Epithelial cell of esophagus (primary cell): ENCODE measurements around the gene KIF23.

Source experiments
- DNase-seq: peaks from one replicate; pipeline ENCODE4 v3.0.0; 2010; ENCODE audit warnings: low read depth
- H3K4me3 ChIP-seq: 2 replicates; pipeline ENCODE4 v1.5.1; 2011; ENCODE audit warnings: mild to moderate bottlenecking, low read length, control low read depth
- TF ChIP-seq, protein P1 (sequence below): IDR thresholded peaks from 2 replicates; pipeline ENCODE4 v1.5.1; 2011; ENCODE audit warnings: low read depth, mild to moderate bottlenecking, low read length, control low read depth, inconsistent platforms; ENCODE audit not compliant: insufficient read depth; ENCODE audit errors: missing control alignments

The KIF23 gene

GRCh38 chr15:69472562-69472961 lies 58.4 kb downstream of the KIF23 start:
- no peak for DNase-seq
- H3K4me3 ChIP-seq: no peak overlapping the region
- TF ChIP-seq, protein P1, sequence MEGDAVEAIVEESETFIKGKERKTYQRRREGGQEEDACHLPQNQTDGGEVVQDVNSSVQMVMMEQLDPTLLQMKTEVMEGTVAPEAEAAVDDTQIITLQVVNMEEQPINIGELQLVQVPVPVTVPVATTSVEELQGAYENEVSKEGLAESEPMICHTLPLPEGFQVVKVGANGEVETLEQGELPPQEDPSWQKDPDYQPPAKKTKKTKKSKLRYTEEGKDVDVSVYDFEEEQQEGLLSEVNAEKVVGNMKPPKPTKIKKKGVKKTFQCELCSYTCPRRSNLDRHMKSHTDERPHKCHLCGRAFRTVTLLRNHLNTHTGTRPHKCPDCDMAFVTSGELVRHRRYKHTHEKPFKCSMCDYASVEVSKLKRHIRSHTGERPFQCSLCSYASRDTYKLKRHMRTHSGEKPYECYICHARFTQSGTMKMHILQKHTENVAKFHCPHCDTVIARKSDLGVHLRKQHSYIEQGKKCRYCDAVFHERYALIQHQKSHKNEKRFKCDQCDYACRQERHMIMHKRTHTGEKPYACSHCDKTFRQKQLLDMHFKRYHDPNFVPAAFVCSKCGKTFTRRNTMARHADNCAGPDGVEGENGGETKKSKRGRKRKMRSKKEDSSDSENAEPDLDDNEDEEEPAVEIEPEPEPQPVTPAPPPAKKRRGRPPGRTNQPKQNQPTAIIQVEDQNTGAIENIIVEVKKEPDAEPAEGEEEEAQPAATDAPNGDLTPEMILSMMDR: no peak

DNA sequence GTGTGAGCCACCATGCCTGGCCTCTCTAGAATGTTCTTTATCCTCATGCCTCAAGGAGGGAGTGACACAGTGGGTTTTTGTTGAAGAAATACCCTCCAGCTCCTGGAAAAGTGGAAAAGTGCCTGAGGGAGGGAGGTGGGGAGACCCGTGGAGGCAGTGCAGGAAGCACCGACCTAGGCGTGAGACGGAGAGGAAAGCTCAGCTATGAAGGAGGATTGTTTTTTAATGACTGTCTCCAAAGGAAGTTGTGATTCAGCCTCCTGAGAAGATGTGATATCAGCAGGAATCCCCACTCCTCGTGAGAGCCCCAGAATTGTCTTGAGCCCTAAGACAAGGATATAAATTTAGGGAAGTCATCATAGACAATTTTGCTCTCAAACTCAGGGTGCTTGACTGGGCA lies 60.1 kb downstream of the KIF23 start:
- DNase-seq: peak; percentile 72
- TF ChIP-seq, protein P1: no peak
- H3K4me3 ChIP-seq: no peak overlapping the region

DNA sequence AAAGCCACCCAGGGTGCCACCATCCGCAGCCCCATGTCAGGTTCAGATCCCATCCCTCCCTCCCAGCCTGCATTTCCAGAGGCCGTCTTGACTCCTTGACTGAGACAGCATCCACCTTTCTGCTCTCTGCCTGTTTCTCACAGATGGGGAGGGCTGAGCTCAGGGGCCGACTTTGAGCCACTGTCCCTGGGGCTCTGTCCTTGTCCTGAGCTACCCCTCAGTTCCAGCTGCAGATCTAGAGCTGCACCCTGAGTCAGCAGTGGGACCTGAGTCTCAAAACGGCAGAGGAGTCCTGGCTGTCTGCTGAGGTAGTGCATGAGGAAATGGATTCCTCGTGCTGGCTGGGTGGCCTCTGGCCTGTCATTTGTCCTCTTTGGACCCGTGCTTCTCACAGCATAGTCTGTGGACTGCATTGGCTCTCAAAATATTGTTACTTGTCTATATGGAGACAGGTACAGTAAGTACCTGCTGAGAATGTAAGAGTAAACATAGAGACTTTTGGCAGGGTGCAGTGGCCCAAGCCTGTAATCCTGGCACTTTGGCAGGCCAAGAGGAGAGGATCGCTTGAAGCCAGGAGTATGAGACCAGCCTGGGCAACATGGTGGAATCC lies 60.8 kb downstream of the KIF23 start:
- TF ChIP-seq, protein P1: peak; percentile 33
- H3K4me3 ChIP-seq: no peak overlapping the region
- peak; percentile 29 for DNase-seq

DNA sequence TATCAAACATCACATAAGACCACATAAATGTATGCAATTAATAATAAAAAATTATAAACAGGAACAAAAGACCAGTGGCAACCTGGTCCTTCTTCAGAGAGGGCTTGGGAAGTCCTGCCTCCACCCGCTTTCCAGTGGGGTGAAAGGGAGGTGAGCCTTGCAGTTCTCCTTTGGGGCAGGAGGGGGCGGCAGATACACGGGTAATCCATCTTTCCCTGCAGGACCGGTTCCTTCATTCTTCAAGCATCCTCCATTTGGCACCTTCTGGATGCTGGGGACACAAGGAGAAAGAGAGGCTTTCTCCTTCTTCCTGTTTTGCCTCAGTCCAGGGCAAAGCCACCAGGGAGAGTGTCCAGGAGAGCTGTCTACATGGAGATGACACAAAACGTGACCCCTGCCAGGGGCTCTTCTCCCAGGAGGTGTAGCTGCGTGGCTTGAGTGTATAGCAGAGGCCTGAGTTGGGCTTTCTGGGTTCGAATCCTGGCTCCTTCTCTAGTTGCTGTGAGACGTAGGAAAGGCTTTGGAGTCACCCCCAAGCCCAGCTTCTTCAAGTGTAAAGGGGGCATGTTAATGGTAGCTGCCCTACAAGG lies 61.7 kb downstream of the KIF23 start:
- H3K4me3 ChIP-seq: no peak overlapping the region
- peak; percentile 78 for DNase-seq
- TF ChIP-seq, protein P1: peak; percentile 98

DNA sequence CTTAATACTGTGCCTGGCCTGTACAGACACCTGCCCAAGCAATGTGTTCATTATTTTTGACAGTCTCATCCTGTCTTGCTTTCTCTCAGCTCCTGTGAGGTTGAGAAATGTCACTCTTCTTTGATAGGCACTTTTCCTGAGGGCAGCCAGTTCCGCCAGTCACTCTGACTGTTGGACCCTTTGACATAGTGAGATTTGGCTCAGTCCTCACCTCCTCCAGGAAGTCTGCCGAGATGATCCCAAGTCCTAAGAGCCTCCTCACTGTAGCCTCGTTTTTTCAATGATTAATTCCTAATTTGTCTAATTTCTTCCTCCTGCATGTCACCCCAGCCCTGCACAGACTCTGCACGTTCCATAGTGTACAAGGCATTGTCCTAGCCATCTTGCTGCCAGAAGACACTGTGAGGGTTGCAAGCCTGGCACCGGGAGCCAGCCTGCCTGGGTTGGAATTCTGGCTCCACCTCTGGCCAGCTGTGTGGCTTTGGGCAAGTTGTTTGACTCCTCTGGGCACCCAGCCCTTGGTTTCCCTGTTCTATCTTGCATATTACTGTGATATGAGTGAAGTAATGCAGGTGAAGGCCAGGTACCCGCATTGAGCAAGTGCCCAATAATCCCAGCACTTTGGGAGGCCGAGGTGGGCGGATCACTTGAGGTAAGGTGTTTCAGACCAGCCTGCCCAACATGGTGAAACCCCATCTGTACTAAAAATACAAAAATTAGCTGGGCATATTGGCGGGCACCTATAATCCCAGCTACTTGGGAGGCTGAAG lies 62.7 kb downstream of the KIF23 start:
- H3K4me3 ChIP-seq: no peak overlapping the region

DNA sequence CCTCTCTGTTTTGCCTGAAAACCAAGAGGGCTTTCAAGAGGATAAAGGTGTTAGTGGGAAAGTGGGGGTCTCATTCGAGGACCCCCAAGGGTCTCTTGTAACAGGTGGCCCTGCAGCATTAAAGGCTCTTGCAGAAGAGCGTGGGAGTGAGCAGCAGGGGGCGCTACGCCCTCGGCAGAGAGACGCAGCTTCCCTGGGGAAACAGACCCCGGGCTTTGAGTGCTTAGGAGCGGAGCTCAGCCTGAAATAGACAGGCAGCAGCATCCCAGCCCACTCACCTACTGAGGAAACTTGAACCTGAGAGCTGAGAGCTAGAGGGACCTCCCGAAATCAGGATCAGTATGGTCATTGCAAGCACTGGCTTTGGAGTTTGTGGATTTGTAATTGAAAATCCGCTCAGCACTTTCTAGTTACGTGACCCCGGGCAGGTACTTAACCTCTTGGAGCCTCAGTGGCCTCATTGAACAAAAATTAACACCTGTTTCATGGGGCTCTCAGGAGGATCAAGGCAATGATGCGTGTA lies 64.2 kb downstream of the KIF23 start:
- TF ChIP-seq, protein P1: peak; percentile 87
- no peak overlapping the region for H3K4me3 ChIP-seq
- DNase-seq: peak; percentile 50

More for the DNA sequence above, 62.7 kb downstream of the KIF23 start:
- TF ChIP-seq, protein P1: no peak
- DNase-seq: no peak

DNA sequence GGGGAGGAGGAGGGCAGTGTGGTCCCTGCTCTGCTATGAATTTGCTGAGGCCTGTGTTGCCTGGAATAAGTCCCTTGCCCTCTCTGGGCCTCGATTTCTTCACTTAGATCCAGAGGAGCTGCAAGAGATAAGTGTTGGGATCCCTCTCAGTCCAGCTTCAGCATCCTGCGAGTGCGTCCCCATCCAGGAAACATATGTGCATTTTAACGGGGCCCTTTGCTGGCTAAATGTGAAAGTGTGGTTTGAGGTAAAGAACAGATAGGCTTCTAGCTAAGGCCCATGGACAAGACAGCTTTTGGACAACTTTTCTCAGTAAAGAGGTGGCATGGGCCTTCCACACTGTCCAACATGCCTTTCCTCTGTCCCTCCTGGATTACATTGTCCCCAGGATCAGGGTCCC lies 64.9 kb downstream of the KIF23 start:
- no peak for DNase-seq
- no peak overlapping the region for H3K4me3 ChIP-seq
- TF ChIP-seq, protein P1: no peak
